ENCODE measurements around the gene ATP6V1C2.

GRCh38 chr2:10817413-10817812, 96.0 kb downstream of the ATP6V1C2 start:
- no peak for TF ChIP-seq RAD21 (conservative IDR thresholded peaks at IDR 0.05)
- TF ChIP-seq CTCF (IDR thresholded peaks at IDR 0.05; ENCODE audit: poor library complexity, severe bottlenecking), result peak; percentile 29

Measured in neural cell (in vitro differentiated cells).